HFF-Myc (cell line): ENCODE results near the gene SHISA6.
"Not testable (repeated sequence)": the region's sequence is repeated elsewhere in the genome, so short reads cannot be mapped to it uniquely, and the experiment has no call there.

Experiments used
- DNase-seq: peaks from one replicate; pipeline ENCODE4 v3.0.0-alpha.2; 2011; ENCODE audit warnings: low read depth; ENCODE audit errors: extremely low read depth
- H3K4me3 ChIP-seq: replicated peaks from 2 replicates; pipeline ENCODE4 v1.5.1; 2011; ENCODE audit warnings: low read depth, mild to moderate bottlenecking, control low read depth, low read length
- TF ChIP-seq, protein P1 (sequence below): IDR thresholded peaks from 2 replicates; pipeline ENCODE4 v1.5.1; 2012; ENCODE audit warnings: mild to moderate bottlenecking, low read depth, low read length, control low read depth; ENCODE audit errors: missing control alignments

The SHISA6 gene

DNA sequence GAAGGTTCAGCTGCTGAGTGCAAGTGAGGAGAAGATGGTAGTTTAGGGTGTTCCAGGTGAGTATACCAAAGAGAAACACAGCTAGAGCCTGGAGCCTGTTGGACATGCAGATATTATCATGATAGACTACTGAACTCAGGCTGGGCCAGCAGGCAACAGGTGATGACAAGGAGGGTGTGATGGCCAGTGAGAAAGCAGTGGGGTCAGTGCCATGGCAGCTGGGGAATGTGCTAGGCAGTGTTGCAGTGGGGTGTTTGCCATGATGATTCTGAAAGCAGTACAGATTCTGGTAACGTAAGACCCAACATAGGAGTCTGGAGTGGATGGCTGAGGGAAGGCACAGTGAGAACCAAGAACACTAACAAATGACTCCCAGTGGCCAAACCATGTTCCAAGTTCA lies 57.4 kb downstream of the SHISA6 start:
- TF ChIP-seq, protein P1, sequence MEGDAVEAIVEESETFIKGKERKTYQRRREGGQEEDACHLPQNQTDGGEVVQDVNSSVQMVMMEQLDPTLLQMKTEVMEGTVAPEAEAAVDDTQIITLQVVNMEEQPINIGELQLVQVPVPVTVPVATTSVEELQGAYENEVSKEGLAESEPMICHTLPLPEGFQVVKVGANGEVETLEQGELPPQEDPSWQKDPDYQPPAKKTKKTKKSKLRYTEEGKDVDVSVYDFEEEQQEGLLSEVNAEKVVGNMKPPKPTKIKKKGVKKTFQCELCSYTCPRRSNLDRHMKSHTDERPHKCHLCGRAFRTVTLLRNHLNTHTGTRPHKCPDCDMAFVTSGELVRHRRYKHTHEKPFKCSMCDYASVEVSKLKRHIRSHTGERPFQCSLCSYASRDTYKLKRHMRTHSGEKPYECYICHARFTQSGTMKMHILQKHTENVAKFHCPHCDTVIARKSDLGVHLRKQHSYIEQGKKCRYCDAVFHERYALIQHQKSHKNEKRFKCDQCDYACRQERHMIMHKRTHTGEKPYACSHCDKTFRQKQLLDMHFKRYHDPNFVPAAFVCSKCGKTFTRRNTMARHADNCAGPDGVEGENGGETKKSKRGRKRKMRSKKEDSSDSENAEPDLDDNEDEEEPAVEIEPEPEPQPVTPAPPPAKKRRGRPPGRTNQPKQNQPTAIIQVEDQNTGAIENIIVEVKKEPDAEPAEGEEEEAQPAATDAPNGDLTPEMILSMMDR, result no peak
- no peak overlapping the region for H3K4me3 ChIP-seq
- DNase-seq, result no peak

DNA sequence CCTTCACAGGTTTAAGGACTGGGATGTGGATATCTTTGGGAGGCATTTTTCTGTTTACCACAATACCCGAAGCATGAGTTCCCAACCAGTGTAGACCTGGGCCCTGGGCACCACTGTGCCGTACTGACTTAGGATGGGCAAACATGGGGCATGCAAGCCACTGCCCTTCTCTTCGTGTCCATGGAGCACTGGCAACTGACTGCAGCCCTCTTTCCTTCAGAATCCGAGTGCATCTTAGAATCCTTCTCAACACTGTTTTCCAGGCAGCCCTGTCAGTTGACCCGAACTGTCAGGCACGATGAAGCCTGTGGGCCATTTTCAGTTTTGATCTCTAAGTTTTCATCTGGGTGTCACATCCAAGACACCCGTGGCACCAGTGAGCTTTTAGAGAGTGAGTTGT lies 59.2 kb downstream of the SHISA6 start:
- TF ChIP-seq, protein P1, result no peak
- no peak for DNase-seq
- no peak overlapping the region for H3K4me3 ChIP-seq

DNA sequence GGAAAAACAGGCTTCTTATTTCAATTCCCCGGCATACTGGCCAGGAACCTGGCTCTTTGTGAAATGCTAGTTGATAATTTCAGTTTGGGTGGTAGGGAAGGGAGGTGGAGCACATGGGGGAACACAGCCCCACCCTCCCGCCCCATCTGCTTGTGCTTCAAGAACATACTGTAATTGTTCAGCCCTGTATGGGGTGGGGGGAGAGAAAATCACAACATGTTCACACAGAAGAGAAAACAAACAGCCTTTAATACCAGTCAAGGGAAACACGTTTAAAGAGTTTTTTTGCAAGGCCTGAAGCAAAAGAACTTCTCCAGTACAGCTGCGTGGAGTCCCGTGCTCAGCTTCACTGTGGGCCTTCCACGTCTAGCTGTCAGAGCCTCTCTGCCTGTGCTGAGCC lies 59.7 kb downstream of the SHISA6 start:
- H3K4me3 ChIP-seq, result no peak overlapping the region
- TF ChIP-seq, protein P1, result no peak
- DNase-seq, result no peak

DNA sequence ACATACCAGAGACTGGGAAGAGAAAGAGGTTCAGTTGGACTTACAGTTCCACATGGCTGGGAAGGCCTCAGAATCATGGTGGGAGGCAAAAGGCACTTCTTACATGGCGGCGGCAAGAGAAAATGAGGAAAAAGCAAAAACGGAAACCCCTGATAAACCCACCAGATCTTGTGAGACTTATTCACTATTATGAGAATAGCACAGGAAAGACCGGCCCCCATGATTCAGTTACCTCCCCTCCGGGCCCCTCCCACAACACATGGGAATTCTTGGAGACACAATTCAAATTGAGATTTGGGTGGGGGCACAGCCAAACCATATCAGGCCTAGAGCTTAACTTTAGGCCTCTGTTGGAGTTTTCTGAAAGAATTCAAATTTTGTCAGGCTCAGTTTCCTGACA lies 60.9 kb downstream of the SHISA6 start:
- not testable (repeated sequence) for H3K4me3 ChIP-seq, DNase-seq

DNA sequence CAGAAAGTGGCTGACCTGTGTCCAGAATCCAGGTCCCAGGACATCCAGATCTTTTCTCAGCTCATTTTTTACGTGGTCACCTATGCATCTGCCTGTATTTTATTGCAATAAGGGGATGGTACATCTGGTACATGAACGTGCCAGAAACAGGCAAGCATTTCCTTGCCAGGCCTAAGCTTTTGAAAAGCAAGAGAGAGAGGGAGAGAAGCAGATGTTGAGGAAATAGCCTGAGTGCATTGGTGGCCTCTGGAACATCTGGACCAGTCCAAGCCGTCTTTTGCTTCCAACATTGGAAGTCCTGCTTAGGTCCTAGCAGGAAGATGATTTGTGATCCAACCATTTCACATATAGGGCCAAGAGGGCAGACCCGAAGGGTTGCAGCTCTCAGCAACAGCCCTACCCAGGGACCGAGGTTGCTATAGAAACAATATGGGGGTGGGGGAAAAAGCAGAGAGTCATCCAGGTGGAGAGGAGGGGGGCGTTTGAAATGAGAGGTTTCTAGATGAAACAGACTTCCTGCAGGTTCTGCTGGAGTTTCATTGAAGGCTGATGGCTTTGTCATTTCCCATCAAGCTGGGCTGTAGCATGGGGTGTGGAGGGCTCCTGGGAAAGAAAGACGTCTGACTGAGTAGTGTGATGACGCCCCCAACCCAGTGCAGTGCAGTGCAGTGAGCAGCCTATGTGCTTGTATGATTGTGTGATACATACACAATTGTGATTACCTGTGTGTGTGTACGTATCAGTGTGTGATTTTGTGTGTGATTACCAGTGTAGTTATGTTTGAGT lies 61.6 kb downstream of the SHISA6 start:
- no peak overlapping the region for H3K4me3 ChIP-seq
- TF ChIP-seq, protein P1, result no peak
- DNase-seq, result no peak

DNA sequence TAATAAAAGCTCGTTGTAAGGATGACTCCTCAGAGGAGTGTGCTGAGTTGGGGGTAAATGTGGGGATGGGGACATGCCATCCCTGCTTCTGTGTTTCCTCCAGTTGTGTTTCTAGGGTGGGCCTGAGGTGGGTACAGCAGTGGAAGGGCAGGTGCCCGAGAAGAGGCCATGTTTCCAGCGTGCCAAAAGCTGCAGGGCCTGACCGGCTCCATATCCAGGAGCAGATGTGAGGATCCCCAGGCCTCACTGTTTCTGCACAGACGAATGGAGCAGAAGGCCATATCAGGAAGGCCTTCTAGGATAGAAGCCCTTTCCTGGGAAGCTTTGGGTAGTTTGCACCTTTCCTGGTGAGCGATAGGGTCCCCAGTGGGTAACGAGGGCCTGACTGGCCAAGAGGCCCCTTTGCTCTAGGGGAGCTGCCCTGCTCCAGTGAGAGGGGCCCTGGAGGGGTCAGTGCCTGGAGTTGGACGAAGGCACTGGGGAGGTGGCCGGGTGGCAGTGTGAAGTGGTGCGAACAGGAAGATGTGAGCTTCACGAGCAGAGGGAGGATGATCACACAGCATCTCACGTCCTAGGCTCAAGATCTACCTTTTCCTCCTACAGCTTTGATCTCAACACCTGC lies 62.9 kb downstream of the SHISA6 start:
- TF ChIP-seq, protein P1, result no peak
- H3K4me3 ChIP-seq, result no peak overlapping the region
- DNase-seq, result no peak

DNA sequence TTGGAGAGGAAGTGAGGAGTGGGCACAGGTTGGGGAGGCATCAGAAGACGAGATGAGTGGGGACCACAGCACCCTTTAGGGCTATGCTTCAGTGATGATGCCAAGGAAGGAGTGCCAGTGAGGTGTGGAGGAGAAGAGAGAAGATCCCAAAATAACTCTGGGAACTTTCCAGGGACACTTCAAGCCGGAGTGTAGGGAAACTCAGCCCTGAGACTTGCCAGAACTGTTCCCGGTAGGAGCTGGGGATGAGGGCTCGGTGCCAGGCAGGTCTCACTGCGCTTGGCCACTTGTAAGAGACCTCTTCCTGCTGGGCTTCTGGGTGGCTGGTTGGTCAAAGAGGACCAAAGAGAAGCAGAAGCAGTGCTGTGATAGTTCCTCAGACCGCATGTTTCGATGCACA lies 63.6 kb downstream of the SHISA6 start:
- no peak for DNase-seq
- no peak overlapping the region for H3K4me3 ChIP-seq
- TF ChIP-seq, protein P1, result no peak
